Natural killer cell treated with Interleukin-12 subunit alpha and Interleukin-12 subunit beta and Interleukin-15 and Interleukin-18, amount 100 ng/mL, for 72 hours (primary cell): Measurements from ENCODE around the gene DRC7. TPM values are rescaled to one million over a fixed set of nuclear protein-coding genes. Genes with fewer than 3 reads are reported as not detected.

ENCODE experiments used
- ATAC-seq, 2 donors: fragments of 150-1000 bp; cut with Tn5 transposase in 1 of 2; sonication (Bioruptor Pico), chemical (Tn5 transposase) in 1 of 2; 2 replicates each; pipeline ENCODE4 v1.10.0; 2021
- DNase-seq: peaks from one replicate; pipeline ENCODE4 v3.0.0; 2022; ENCODE audit warnings: low spot score
- H3K27ac Mint-ChIP-seq, 2 donors: 1 replicate in 1 of 2; 2 replicates in 1 of 2; pipeline ENCODE4 v1.8.0; 2022; ENCODE audit warnings: mixed read lengths in 2 of 2, mild to moderate bottlenecking in 1 of 2, moderate library complexity in 1 of 2
- H3K27me3 Mint-ChIP-seq, 2 donors: 1 replicate in 1 of 2; 2 replicates in 1 of 2; pipeline ENCODE4 v1.8.0; 2022; ENCODE audit warnings: mixed read lengths in 2 of 2
- H3K36me3 Mint-ChIP-seq: one replicate; pipeline ENCODE4 v1.8.0; 2022; ENCODE audit warnings: mixed read lengths
- H3K4me1 Mint-ChIP-seq, 2 donors: 1 replicate in 1 of 2; 2 replicates in 1 of 2; pipeline ENCODE4 v1.8.0; 2022; ENCODE audit warnings: low read depth in 2 of 2, mixed read lengths in 2 of 2, mild to moderate bottlenecking in 1 of 2
- H3K4me3 Mint-ChIP-seq: one replicate; pipeline ENCODE4 v1.8.0; 2022; ENCODE audit warnings: mixed read lengths
- H3K9me3 Mint-ChIP-seq: 2 replicates; pipeline ENCODE4 v1.8.0; 2022; ENCODE audit warnings: mixed read lengths
- total RNA-seq, 2 donors: library from RNA; stranded (reverse); gene quantifications; one replicate each; pipeline ENCODE4 v1.2.3, GENCODE V29; 2022

Gene DRC7
- total RNA-seq, 2 donors from 2014 or later = not detected

DNA sequence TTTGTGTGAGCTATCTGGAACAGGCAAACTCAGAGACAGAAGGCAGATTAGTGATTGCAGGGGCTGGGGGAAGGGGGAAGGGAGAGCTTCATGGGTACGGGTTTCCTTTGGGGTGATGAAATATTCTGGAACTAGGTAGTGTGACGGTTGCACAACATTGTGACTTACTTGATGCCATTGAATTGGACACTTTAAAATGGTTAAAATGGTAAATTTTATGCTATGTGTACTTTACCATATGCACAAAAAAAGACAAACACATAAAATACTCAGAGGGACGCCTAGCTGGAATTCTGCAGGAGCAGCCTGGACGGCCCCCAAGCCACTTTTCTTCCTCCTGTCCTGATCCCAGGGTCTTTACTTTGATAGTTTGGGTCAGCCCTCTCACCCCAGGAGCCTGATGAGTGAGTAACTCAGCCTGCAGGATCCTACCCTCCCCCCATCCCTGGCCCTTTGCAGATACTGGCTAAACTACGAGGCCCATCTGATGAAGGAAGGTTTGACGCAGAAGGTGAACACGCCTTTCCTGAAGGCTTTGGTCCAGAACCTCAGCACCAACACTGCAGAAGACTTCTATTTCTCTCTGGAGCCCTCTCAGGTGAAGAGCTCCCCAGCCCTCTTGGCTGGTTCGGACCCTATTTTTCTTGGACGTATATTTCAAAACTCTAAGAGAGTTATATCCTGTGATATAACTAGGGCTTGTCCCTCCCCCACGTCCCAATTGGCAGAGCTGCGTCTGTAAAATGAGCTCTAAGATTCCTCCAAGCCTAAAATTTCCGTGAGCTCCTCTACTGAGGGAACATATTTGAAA lies 18.7 kb upstream of the DRC7 start:
- Mint-ChIP-seq H3K36me3 (no peaks in the 10 kb centered on the region), H3K4me1 (peaks cover 17 to 31% of the 10 kb centered on the region in 2 donors), H3K27ac (peak overlapping the region in 1 of 2 donors; percentile 17), H3K4me3 (peak overlapping the region; percentile 28), H3K9me3 (no peaks in the 10 kb centered on the region), H3K27me3 (no peaks in the 10 kb centered on the region)
- DNase-seq (no peak), ATAC-seq (peak; percentile 63 to 66)

GRCh38 chr16:57676553-57677085 lies 18.0 kb upstream of the DRC7 start:
- H3K27ac Mint-ChIP-seq = peak overlapping the region in 1 of 2 donors; percentile 17
- DNase-seq = no peak
- H3K4me3 Mint-ChIP-seq = no peak overlapping the region
- H3K36me3 Mint-ChIP-seq = no peaks in the 10 kb centered on the region
- H3K9me3 Mint-ChIP-seq = no peaks in the 10 kb centered on the region
- peaks cover 17 to 29% of the 10 kb centered on the region in 2 donors for H3K4me1 Mint-ChIP-seq
- no peaks in the 10 kb centered on the region for H3K27me3 Mint-ChIP-seq
- ATAC-seq = no peak

DNA sequence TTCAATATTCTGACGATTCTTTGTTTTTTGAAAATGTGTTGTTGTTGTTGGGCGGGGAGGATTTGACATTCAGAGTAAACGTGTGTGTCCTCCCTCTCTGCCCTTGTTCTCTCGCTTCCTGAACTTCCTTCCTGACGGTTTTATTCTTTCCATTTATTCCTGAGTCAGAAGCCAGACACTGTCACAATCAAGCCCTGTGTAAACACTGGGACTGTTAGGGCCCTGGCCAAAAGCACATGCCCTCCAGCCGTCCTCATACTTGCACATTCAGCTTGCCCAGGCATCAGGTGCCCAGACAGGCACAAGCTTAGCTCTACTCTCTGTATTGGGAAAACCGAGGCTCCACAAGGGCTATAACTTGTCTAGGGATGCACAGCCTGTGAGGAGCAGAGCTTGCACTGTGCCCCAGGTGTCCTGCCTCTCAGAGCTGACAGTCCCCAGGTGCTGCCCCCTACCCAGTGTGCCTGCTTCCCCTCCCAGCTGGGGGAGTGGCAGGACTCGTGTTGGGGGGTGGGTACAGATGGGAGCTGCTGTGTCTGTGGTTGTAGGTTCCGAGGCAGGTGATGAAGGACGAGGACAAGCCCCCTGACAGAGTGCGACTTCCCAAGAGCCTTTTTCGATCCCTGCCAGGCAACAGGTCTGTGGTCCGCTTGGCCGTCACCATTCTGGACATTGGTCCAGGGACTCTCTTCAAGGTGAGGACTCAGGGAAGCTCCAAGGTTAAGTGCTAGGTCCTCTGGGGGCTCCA lies 16.8 kb upstream of the DRC7 start:
- peak overlapping the region in 1 of 2 donors; percentile 55 for H3K27ac Mint-ChIP-seq
- H3K36me3 Mint-ChIP-seq = no peaks in the 10 kb centered on the region
- no peaks in the 10 kb centered on the region for H3K27me3 Mint-ChIP-seq
- ATAC-seq (no peak), DNase-seq (no peak)
- H3K4me1 Mint-ChIP-seq = peaks cover 17 to 29% of the 10 kb centered on the region in 2 donors
- H3K9me3 Mint-ChIP-seq = no peaks in the 10 kb centered on the region
- H3K4me3 Mint-ChIP-seq = no peak overlapping the region

GRCh38 chr16:57679016-57679415 lies 15.6 kb upstream of the DRC7 start:
- no peak for ATAC-seq
- H3K36me3 Mint-ChIP-seq = no peaks in the 10 kb centered on the region
- DNase-seq = no peak
- H3K27me3 Mint-ChIP-seq = no peaks in the 10 kb centered on the region
- H3K4me3 Mint-ChIP-seq = no peak overlapping the region
- peaks cover 8 to 23% of the 10 kb centered on the region in 2 donors for H3K4me1 Mint-ChIP-seq
- no peaks in the 10 kb centered on the region for H3K9me3 Mint-ChIP-seq
- H3K27ac Mint-ChIP-seq = no peak overlapping the region

DNA sequence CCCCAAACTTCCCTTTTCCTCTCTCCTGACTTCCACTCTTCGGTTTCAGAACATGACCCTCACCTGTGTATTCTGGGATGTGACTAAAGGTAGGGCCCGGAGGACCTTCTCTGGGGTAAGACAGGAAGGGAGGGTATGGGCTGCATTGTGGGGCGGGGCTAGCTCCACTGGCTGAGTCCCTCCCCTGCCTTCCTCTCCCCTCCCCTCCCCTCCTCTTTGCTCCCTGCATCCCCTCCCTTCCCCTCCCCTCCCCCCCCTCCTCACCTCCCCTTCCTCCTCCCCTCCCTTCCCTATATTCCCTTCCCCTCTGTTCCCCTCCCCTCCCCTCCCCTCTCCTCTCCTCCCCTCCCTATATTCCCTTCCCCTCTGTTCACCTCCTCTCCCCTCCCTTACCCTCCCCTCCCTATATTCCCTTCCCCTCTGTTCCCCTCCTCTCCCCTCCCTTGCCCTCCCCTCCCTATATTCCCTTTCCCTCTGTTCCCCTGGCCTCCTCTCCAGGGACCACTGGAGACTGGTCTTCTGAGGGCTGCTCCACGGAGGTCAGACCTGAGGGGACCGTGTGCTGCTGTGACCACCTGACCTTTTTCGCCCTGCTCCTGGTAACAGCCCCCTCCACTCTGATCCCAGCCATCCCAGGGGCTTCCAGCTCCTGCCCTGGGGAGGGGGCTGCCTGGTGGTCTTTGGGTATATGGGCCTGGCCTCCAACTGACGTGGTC lies 14.7 kb upstream of the DRC7 start:
- Mint-ChIP-seq H3K9me3 (no peaks in the 10 kb centered on the region), H3K27ac (no peak overlapping the region), H3K36me3 (no peaks in the 10 kb centered on the region), H3K4me3 (no peak overlapping the region), H3K4me1 (peaks cover 6 to 23% of the 10 kb centered on the region in 2 donors), H3K27me3 (no peaks in the 10 kb centered on the region)
- ATAC-seq = no peak
- DNase-seq = no peak

DNA sequence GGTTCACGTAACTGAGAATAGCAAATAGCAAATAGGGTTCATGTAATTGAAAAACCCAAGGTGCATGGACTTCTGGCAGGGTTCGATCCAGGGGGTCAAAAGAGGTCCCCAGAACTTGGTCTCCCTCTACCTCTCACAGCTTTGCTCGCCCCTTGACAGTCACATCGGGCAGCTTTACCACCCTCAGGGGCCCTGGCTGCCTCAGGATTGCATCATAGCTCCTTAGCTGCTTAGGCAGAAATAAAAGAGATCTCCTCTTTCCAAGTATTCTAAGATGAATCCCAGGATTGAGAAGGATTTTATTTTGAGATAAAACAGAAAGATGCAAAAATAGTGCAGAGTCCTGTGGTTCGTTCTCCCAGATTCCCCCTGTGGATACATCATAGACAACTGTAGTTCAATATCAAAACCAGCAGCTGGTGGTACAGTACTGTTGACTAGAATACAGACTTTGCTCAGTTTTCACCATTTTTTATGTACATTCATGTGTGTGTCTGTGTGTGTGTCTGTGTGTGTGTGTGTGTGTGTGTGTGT lies 13.7 kb upstream of the DRC7 start:
- H3K4me3 Mint-ChIP-seq = no peak overlapping the region
- DNase-seq (no peak), ATAC-seq (no peak)
- H3K27ac Mint-ChIP-seq = peak overlapping the region in 1 of 2 donors; percentile 58
- H3K27me3 Mint-ChIP-seq = no peaks in the 10 kb centered on the region
- H3K4me1 Mint-ChIP-seq = peaks cover 6 to 18% of the 10 kb centered on the region in 2 donors
- H3K9me3 Mint-ChIP-seq = no peaks in the 10 kb centered on the region
- H3K36me3 Mint-ChIP-seq = no peaks in the 10 kb centered on the region

GRCh38 chr16:57681950-57682728 lies 12.5 kb upstream of the DRC7 start:
- Mint-ChIP-seq H3K4me1 (peaks cover 0 to 11% of the 10 kb centered on the region in 2 donors), H3K4me3 (no peak overlapping the region), H3K27ac (no peak overlapping the region), H3K9me3 (no peaks in the 10 kb centered on the region), H3K27me3 (no peaks in the 10 kb centered on the region), H3K36me3 (no peaks in the 10 kb centered on the region)
- no peak for ATAC-seq
- no peak for DNase-seq

DNA sequence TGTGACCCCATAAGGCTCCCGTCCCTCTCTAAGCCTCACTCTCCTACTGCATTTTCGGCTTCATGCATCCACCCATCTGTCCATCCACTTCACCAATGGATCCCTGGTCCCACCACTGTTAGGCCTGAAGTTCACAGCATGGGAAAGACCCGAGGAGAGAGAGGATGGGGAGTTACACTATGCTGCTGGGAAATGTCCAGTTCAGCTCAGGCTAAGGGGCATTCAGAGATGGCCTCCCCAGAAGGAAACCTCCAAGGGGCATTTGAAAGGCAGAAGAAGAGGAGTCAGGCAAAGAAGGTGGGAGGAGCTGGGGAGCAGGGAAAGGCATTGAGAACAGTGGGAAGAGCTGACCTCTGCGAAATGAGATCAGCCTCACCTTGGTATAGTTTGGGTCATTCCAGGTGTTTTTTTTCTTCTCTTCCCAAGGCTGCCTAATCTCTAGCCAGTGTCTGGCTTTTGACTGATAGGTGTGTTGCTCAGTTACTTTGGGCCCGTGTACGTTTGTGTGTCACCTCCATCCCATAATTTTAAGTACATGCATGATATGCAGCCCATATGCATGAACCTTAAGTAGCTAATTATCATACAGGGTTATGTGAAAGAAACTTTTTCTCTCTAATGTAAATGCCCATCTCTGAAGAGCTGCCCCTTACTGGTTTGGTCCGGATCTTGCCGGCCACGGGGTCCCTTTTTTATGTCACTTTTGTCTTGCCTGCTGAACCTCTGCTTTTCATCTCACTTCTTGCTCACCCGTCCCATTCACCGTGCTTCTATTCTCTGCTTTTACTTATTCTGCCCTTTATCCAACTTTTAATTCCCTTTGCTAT lies 11.6 kb upstream of the DRC7 start:
- H3K27me3 Mint-ChIP-seq = no peaks in the 10 kb centered on the region
- ATAC-seq = no peak
- H3K27ac Mint-ChIP-seq = no peak overlapping the region
- no peak overlapping the region for H3K4me3 Mint-ChIP-seq
- H3K9me3 Mint-ChIP-seq = no peaks in the 10 kb centered on the region
- H3K4me1 Mint-ChIP-seq = peaks cover 1 to 12% of the 10 kb centered on the region in 2 donors
- no peak for DNase-seq
- no peaks in the 10 kb centered on the region for H3K36me3 Mint-ChIP-seq

DNA sequence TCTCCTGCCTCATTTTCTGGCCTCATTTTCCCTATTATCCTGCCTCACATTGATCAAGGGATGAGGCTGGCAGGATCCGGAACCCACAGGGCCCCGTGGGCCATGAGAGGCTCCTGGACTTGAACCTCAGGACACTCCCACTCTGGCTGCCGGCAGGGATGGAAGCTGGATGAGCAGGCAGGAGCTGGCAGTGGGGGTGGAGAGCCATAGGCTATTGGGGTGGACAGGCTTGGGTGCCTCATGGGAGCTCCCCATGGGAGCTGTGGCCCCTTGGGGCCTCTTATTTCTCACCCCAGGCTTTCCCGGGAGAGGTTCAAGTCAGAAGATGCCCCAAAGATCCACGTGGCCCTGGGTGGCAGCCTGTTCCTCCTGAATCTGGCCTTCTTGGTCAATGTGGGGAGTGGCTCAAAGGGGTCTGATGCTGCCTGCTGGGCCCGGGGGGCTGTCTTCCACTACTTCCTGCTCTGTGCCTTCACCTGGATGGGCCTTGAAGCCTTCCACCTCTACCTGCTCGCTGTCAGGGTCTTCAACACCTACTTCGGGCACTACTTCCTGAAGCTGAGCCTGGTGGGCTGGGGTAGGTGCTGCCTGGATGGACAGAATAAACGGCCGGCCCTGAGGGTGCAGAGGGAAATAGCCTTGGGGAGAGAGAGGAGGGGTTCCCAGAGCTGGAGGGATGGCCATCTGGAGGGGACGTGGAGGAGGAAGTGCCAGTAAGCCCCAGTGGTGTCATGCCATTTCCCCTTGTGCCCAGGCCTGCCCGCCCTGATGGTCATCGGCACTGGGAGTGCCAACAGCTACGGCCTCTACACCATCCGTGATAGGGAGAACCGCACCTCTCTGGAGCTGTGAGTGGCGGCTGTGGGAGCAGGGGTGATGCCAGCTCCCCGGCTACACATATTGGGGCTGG lies 10.7 kb upstream of the DRC7 start:
- Mint-ChIP-seq H3K4me3 (no peak overlapping the region), H3K27ac (peak overlapping the region in 1 of 2 donors; percentile 60), H3K36me3 (no peaks in the 10 kb centered on the region), H3K27me3 (no peaks in the 10 kb centered on the region), H3K4me1 (peaks cover 6 to 18% of the 10 kb centered on the region in 2 donors), H3K9me3 (no peaks in the 10 kb centered on the region)
- no peak for DNase-seq
- ATAC-seq = no peak

DNA sequence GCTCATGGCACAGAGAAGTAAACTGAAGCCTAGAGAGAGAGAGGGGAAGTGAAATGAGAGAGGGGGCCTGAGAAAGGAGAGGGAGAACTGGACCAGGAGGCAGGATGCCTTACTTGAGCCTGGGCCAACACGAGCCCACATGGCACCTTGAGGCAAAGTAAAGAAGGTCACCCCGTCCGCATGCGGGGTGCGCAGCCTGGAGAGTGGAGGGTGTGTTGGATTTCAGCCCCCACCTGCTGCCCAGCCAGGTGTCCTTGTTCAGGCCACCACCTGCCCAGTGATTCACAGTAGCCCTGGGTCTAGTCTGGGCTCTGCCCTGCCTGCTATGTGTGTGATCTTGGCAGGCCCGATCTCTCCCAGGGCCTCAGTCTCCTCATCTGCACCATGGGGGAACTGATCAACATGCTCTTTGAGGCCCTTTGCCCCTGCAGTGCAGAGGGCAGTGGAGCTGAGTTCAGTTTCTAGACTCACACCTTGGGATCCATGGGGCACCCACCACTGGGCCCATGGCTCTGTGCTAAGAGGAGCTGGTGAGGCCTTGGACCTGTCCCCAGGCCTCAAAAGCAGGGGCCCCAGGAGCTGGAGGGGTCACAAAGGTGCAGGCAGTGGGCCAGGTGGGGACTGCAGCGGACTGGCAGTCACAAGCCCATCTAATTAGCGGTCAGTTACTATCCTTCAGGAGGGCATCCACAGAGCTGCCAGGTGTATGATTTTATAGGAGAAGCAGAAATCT lies 9.8 kb upstream of the DRC7 start:
- Mint-ChIP-seq H3K36me3 (no peaks in the 10 kb centered on the region), H3K27ac (peak overlapping the region in 1 of 2 donors; percentile 66), H3K4me1 (peaks cover 15 to 22% of the 10 kb centered on the region in 2 donors), H3K4me3 (no peak overlapping the region), H3K9me3 (no peaks in the 10 kb centered on the region), H3K27me3 (no peaks in the 10 kb centered on the region)
- no peak for ATAC-seq
- DNase-seq = no peak

GRCh38 chr16:57685633-57686032 lies 9.0 kb upstream of the DRC7 start:
- ATAC-seq = no peak
- no peaks in the 10 kb centered on the region for H3K9me3 Mint-ChIP-seq
- H3K27ac Mint-ChIP-seq = peak overlapping the region in 1 of 2 donors; percentile 66
- H3K27me3 Mint-ChIP-seq = no peaks in the 10 kb centered on the region
- no peak overlapping the region for H3K4me3 Mint-ChIP-seq
- no peaks in the 10 kb centered on the region for H3K36me3 Mint-ChIP-seq
- no peak for DNase-seq
- peaks cover 23 to 28% of the 10 kb centered on the region in 2 donors for H3K4me1 Mint-ChIP-seq
